SK-N-SH (cell line): ENCODE results near the gene MED15. TPM values are rescaled to one million over a fixed set of nuclear protein-coding genes. Genes with fewer than 3 reads are reported as not detected.

Experiments used
- CTCF ChIA-PET: fragments of 300-600, 350-600 bp; formaldehyde crosslinking; extraction: SDS; loops from one replicate; lab custom pipeline; 2021; lab: Yijun Ruan, JAX
- POLR2A ChIA-PET: fragments of 350-600 bp; sonication (Branson Sonifier 250); formaldehyde crosslinking; extraction: SDS; loops from one replicate; lab custom pipeline; 2020; ENCODE audit warnings: antibody characterized with exemption, inconsistent platforms; lab: Yijun Ruan, JAX
- DNase-seq: peaks from one replicate; pipeline ENCODE4 v3.0.0; 2012
- H2AFZ ChIP-seq: fragments of 200-600 bp; sonication (generic); 2 replicates; pipeline ENCODE4 v1.8.1; 2016; ENCODE audit warnings: antibody characterized with exemption, mild to moderate bottlenecking, low read depth
- H3F3A ChIP-seq: fragments of 200-600 bp; sonication (generic); replicated peaks from 2 replicates; pipeline ENCODE3; 2016; ENCODE audit warnings: antibody characterized with exemption, mild to moderate bottlenecking; ENCODE audit not compliant: insufficient read depth
- H3K27ac ChIP-seq, 2 experiments: fragments of 200-500 bp in 1 of 2; fragments of 200-600 bp in 1 of 2; sonication (Bioruptor generic) in 1 of 2; sonication (generic), shearing (Covaris generic) in 1 of 2; 2 replicates each; pipeline versions ENCODE4 v1.5.1 to v1.6.1; 2014 to 2016; ENCODE audit warnings: low read depth in 2 of 2, inconsistent platforms in 1 of 2, low read length in 1 of 2, mild to moderate bottlenecking in 1 of 2, mixed read lengths in 1 of 2
- H3K27me3 ChIP-seq: fragments of 200-600 bp; sonication (generic), shearing (Covaris generic); 2 replicates; pipeline ENCODE4 v1.6.1; 2016; ENCODE audit warnings: mixed run types; ENCODE audit not compliant: insufficient read depth
- H3K36me3 ChIP-seq, 2 experiments: fragments of 200-500 bp in 1 of 2; fragments of 200-600 bp in 1 of 2; sonication (Bioruptor generic) in 1 of 2; sonication (generic) in 1 of 2; replicated peaks in 1 of 2; 2 replicates each; pipeline versions ENCODE3 to v1.5.1; 2014 to 2016; ENCODE audit warnings: low read length in 1 of 2, mild to moderate bottlenecking in 1 of 2; ENCODE audit not compliant: insufficient read depth in 2 of 2, control insufficient read depth in 1 of 2
- H3K4me1 ChIP-seq, 2 experiments: fragments of 200-500 bp in 1 of 2; fragments of 200-600 bp in 1 of 2; sonication (Bioruptor generic) in 1 of 2; sonication (generic), shearing (Covaris generic) in 1 of 2; 2 replicates each; pipeline versions ENCODE4 v1.5.1 to v1.6.1; 2014 to 2016; ENCODE audit warnings: low read depth in 1 of 2, low read length in 1 of 2, mixed run types in 1 of 2; ENCODE audit not compliant: insufficient read depth in 2 of 2, control insufficient read depth in 1 of 2
- H3K4me2 ChIP-seq: fragments of 200-600 bp; sonication (generic), shearing (Covaris generic); 2 replicates; pipeline ENCODE4 v1.6.1; 2017; ENCODE audit warnings: mixed run types
- H3K4me3 ChIP-seq, 2 experiments: fragments of 200-500 bp in 1 of 2; fragments of 200-600 bp in 1 of 2; sonication (Bioruptor generic) in 1 of 2; sonication (generic), shearing (Covaris generic) in 1 of 2; 2 replicates each; pipeline versions ENCODE4 v1.5.1 to v1.8.1; 2014 to 2016; ENCODE audit warnings: low read depth in 2 of 2, inconsistent platforms in 1 of 2, low read length in 1 of 2, mild to moderate bottlenecking in 1 of 2, mixed read lengths in 1 of 2, moderate library complexity in 1 of 2
- H3K79me2 ChIP-seq: fragments of 200-600 bp; sonication (generic); 2 replicates; pipeline ENCODE4 v1.8.1; 2017; ENCODE audit warnings: mild to moderate bottlenecking; ENCODE audit not compliant: insufficient read depth
- H3K9ac ChIP-seq: fragments of 200-600 bp; sonication (generic); 2 replicates; pipeline ENCODE4 v1.6.1; 2017; ENCODE audit warnings: mixed run types
- H3K9me2 ChIP-seq: fragments of 200-600 bp; sonication (generic); 2 replicates; pipeline ENCODE4 v1.6.1; 2017; ENCODE audit warnings: mixed run types
- H3K9me3 ChIP-seq: fragments of 200-600 bp; sonication (generic); 2 replicates; pipeline ENCODE4 v1.6.1; 2017; ENCODE audit warnings: mixed run types, mild to moderate bottlenecking, moderate library complexity
- H4K20me1 ChIP-seq: fragments of 200-600 bp; sonication (generic); 2 replicates; pipeline ENCODE4 v1.6.1; 2017; ENCODE audit warnings: mild to moderate bottlenecking, mixed run types; ENCODE audit not compliant: insufficient read depth
- CHD2 ChIP-seq: fragments of 150-350 bp; IDR thresholded peaks from 2 replicates; pipeline ENCODE4 v1.6.1; 2018; ENCODE audit warnings: low read length; ENCODE audit not compliant: partially characterized antibody
- CTCF ChIP-seq: fragments of 200-600 bp; sonication (generic); IDR thresholded peaks from 2 replicates; pipeline ENCODE4 v1.6.1; 2017; ENCODE audit warnings: antibody characterized with exemption, mild to moderate bottlenecking, moderate library complexity
- ELF1 ChIP-seq: IDR thresholded peaks from 2 replicates; pipeline ENCODE4 v1.4.0; 2012
- JUND ChIP-seq: IDR thresholded peaks from 2 replicates; pipeline ENCODE4 v1.4.0; 2012
- MAX ChIP-seq: IDR thresholded peaks from 2 replicates; pipeline ENCODE4 v1.4.0; 2012; ENCODE audit warnings: low read depth
- MEF2A ChIP-seq: IDR thresholded peaks from 2 replicates; pipeline ENCODE4 v1.4.0; 2012; ENCODE audit warnings: low read depth, borderline replicate concordance
- NRF1 ChIP-seq: IDR thresholded peaks from 2 replicates; pipeline ENCODE4 v1.6.1; 2012; ENCODE audit warnings: low read depth, mild to moderate bottlenecking, low read length
- PBX3 ChIP-seq: IDR thresholded peaks from 2 replicates; pipeline ENCODE4; 2012
- REST ChIP-seq: IDR thresholded peaks from 2 replicates; pipeline ENCODE4 v1.6.1; 2012; ENCODE audit warnings: mild to moderate bottlenecking, low read depth, low read length, moderate library complexity
- TEAD4 ChIP-seq: IDR thresholded peaks from 2 replicates; pipeline ENCODE4 v1.4.0; 2012; ENCODE audit warnings: mild to moderate bottlenecking, borderline replicate concordance; ENCODE audit not compliant: insufficient read depth
- ZBTB33 ChIP-seq: IDR thresholded peaks from 2 replicates; pipeline ENCODE4 v1.4.0; 2012; ENCODE audit warnings: low read depth, borderline replicate concordance
- WGBS: methylation state at CpG from one replicate; pipeline ENCODE4 v1.1.6; 2017; ENCODE audit warnings: low lambda C conversion rate; 5-methylcytosine and 5-hydroxymethylcytosine counted together
- polyA plus RNA-seq, 3 experiments: library from polyadenylated mRNA; depleted of rRNA; stranded (reverse); fragments of >200 nt; gene quantifications; 2 replicates each; pipeline ENCODE4 v1.2.3, GENCODE V29; 2012

MED15 gene
- polyA plus RNA-seq, 1 of the 3 experiments (the other 2 are of a cell fraction) = 45.1 TPM

- H3K9me3 ChIP-seq = no peaks in the 10 kb centered on the region
- H3K4me3 ChIP-seq = no peak overlapping the region
- no peak overlapping the region for H3K4me2 ChIP-seq
- no peak overlapping the region; a peak in 1 of 4 replicates for H3K27ac ChIP-seq
- peaks cover 45% of the 10 kb centered on the region for H3K79me2 ChIP-seq
- WGBS = 100% methylated on average over 3 of the region's 14 CpGs
- H4K20me1 ChIP-seq = peaks cover 50% of the 10 kb centered on the region
- ChIA-PET CTCF (interaction anchor here (1.0 to 16.6 kb wide), 2 partner anchors 13 to 123 kb away, joined by 3 to 180 read pairs; no protein-coding TSS in a partner anchor), POLR2A (no interaction called here)
- H3K9me2 ChIP-seq = no peaks in the 10 kb centered on the region
- no peaks in the 10 kb centered on the region for H3K27me3 ChIP-seq
- no peak overlapping the region for H2AFZ ChIP-seq
- H3K4me1 ChIP-seq = peaks cover 0 to 44% of the 10 kb centered on the region in 2 experiments; a peak in 1 of 4 replicates
- H3K36me3 ChIP-seq = peaks cover 30 to 85% of the 10 kb centered on the region in 2 experiments
- DNase-seq = no peak
- H3K9ac ChIP-seq = no peak overlapping the region
- H3F3A ChIP-seq = peaks cover 7% of the 10 kb centered on the region
- TF ChIP-seq REST = no peak
- TF ChIP-seq MEF2A = no peak
- no peak for TF ChIP-seq ZBTB33
Observed at GRCh38 chr22:20579273-20580120, 72.1 kb downstream of the MED15 start.

- Histone ChIP-seq H4K20me1 (peaks cover 49% of the 10 kb centered on the region), H3K27ac (peak overlapping the region in 1 of 2 experiments; percentile 25; a peak in 1 of 4 replicates), H3K9me2 (no peaks in the 10 kb centered on the region), H3K79me2 (peaks cover 38% of the 10 kb centered on the region), H2AFZ (no peak overlapping the region), H3K4me3 (no peak overlapping the region), H3K4me1 (peaks cover 0 to 51% of the 10 kb centered on the region in 2 experiments; a peak in 1 of 4 replicates), H3K27me3 (no peaks in the 10 kb centered on the region), H3K9ac (no peak overlapping the region), H3F3A (peaks cover 7% of the 10 kb centered on the region), H3K4me2 (no peak overlapping the region), H3K36me3 (peaks cover 23 to 83% of the 10 kb centered on the region in 2 experiments), H3K9me3 (no peaks in the 10 kb centered on the region)
- ChIA-PET POLR2A (no interaction called here), CTCF (interaction anchor here (16.6 kb wide), 1 partner anchor 14 kb away, joined by 180 read pairs; no protein-coding TSS in a partner anchor)
- DNase-seq = no peak
- WGBS = 100% methylated on average over 3 of the region's 7 CpGs
- no peak for TF ChIP-seq JUND
- no peak for TF ChIP-seq PBX3
- TF ChIP-seq ELF1 = no peak
- TF ChIP-seq CHD2 = no peak
- no peak for TF ChIP-seq CTCF
- TF ChIP-seq MAX = no peak
- TF ChIP-seq NRF1 = no peak
- TF ChIP-seq TEAD4 = no peak
- TF ChIP-seq REST = no peak
Observed at GRCh38 chr22:20580179-20580578, 72.8 kb downstream of the MED15 start.
